ENCODE measurements around the gene PLAAT4. TPM values are rescaled to one million over a fixed set of nuclear protein-coding genes. Genes with fewer than 3 reads are reported as not detected.

The PLAAT4 gene
- total and polyA plus RNA-seq, 2 experiments from 2014 or later = 0.65 to 0.84 TPM

DNA sequence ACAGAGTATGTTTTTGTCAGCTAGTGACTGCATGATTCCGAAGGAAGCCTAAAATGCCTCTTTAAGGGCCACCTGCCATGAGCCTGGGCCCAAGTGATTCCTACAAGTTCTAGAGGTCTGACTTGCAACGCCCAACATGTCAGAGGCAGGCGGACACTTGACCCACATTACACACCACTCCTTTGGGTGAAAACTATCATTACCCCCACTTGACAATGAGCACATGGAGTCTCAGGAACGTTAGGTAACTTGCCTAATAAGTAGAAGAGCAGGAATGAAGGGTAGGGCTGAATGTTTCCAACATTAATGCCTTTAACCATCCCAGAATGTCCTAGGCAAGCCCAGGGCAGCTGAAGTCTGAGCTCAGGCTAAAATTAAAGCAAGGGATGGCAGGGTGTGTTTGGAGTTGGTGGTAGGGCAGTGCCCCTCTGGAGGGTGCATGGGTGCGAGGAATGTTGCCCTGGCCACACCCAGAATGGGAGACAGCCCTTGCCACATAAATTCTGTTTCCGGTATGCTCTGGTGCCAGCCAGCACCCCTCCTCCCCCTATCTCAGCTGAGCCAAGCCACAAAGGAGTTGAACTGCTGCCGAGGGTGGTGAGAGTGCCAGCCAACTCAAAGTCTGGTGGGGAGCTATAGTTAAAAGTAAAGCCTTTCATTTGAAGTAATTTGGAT lies 24.0 kb downstream of the PLAAT4 start:
- Histone ChIP-seq H3K4me2 (ENCODE audit: unreplicated experiment) (no peak overlapping the region), H3K9me2 (ENCODE audit: insufficient read depth) (no peaks in the 10 kb centered on the region), H3K79me2 (ENCODE audit: insufficient read depth) (no peaks in the 10 kb centered on the region), H3K4me1 (ENCODE audit: insufficient read depth) (peaks cover 5% of the 10 kb centered on the region; the same call in 1 of the 2 replicates), H3K4me3 (no peak overlapping the region), H3K27me3 (replicated peaks; ENCODE audit: insufficient read depth) (peaks cover 5% of the 10 kb centered on the region; the same call in 1 of the 2 replicates), H3F3A (ENCODE audit: insufficient read depth) (no peaks in the 10 kb centered on the region), H3K9me3 (ENCODE audit: low read depth) (no peaks in the 10 kb centered on the region), H3K9ac (no peak overlapping the region), H3K27ac (no peak overlapping the region), H3K36me3 (ENCODE audit: low read depth) (no peaks in the 10 kb centered on the region), H4K20me1 (ENCODE audit: insufficient read depth) (no peaks in the 10 kb centered on the region), H2AFZ (no peak overlapping the region)
- in situ Hi-C loops (cut with MboI) = no loop called here
- no peak for DNase-seq
- WGBS, 2 experiments (ENCODE audit: low coverage in 1 of 2, low lambda C conversion rate in 2 of 2, missing lambda C conversion rate in 2 of 2) = 37 to 47% methylated on average over 7 of the region's 7 CpGs
- TF ChIP-seq EZH2 (IDR thresholded peaks at IDR 0.05; ENCODE audit: insufficient read depth, poor library complexity, severe bottlenecking) = no peak
- TF ChIP-seq EZH2phosphoT487 (IDR thresholded peaks at IDR 0.05; ENCODE audit: insufficient read depth, low read depth) = no peak

DNA sequence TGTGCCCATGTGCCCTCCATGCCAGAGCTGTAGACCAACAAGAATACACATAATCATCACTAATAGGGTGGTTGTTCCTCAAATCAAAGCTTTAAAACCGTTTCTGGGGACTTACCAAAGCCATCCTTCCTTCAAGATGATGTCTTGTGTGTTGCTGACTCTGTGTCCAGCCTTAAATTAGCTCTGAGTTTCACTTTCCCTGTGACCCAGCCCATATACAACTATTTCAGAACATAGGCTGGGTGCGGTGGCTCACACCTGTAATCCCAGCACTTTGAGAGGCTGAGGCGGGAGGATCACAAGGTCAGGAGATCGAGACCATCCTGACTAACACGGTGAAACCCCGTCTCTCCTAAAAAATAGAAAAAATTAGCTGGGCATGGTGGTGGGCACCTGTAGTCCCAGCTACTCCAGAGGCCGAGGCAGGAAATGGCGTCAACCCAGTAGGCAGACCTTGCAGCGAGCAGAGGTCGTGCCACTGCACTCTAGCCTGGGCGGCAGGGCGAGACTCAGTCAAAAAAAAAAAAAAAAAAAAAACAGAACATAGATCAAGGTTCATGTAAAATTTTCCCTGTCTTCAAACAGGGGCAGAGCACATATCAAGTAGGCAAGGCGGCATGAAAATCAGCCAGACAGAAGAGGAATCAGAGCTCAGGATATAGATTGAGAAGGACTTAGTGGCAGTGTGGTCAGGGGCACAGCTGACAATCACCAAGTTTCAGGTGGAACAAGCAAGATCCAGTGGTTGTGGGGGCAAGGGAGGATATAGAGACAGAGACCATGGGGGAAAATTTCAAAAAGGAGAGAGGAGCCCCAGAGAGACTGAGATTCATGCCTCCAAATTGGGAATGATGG lies 26.8 kb downstream of the PLAAT4 start, which contains the start of gene PLAAT2:
Gene PLAAT2, minus strand, starts transcription at position 179 of the 855 bp plus-strand sequence. Its CDS starts 55 bp downstream, at position 124.
- in situ Hi-C loops (cut with MboI) = no loop called here
- TF ChIP-seq EZH2 (IDR thresholded peaks at IDR 0.05; ENCODE audit: insufficient read depth, poor library complexity, severe bottlenecking) (no peak), EZH2phosphoT487 (IDR thresholded peaks at IDR 0.05; ENCODE audit: insufficient read depth, low read depth) (no peak)
- Histone ChIP-seq H3K9me2 (ENCODE audit: insufficient read depth) (no peaks in the 10 kb centered on the region), H3K9me3 (ENCODE audit: low read depth) (no peaks in the 10 kb centered on the region), H3K9ac (no peak within 1 kb of the TSS), H3K4me3 (no peak within 1 kb of the TSS), H3K4me2 (ENCODE audit: unreplicated experiment) (no peak within 1 kb of the TSS), H3K4me1 (ENCODE audit: insufficient read depth) (peaks cover 16% of the 10 kb centered on the region), H3F3A (ENCODE audit: insufficient read depth) (peaks cover 13% of the 10 kb centered on the region; the same call in 1 of the 2 replicates), H3K79me2 (ENCODE audit: insufficient read depth) (no peaks in the 10 kb centered on the region), H2AFZ (no peak within 1 kb of the TSS), H3K27ac (no peak within 1 kb of the TSS), H3K36me3 (ENCODE audit: low read depth) (no peaks in the 10 kb centered on the region), H3K27me3 (replicated peaks; ENCODE audit: insufficient read depth) (0 out of 2 replicates have a peak, but pooled peaks cover 5% of the 10 kb centered on the region), H4K20me1 (ENCODE audit: insufficient read depth) (no peaks in the 10 kb centered on the region)
- DNase-seq = no peak
- WGBS, 2 experiments (ENCODE audit: low coverage in 1 of 2, low lambda C conversion rate in 2 of 2, missing lambda C conversion rate in 2 of 2) = 82 to 86% methylated on average over 12 to 13 of the region's 13 CpGs

DNA sequence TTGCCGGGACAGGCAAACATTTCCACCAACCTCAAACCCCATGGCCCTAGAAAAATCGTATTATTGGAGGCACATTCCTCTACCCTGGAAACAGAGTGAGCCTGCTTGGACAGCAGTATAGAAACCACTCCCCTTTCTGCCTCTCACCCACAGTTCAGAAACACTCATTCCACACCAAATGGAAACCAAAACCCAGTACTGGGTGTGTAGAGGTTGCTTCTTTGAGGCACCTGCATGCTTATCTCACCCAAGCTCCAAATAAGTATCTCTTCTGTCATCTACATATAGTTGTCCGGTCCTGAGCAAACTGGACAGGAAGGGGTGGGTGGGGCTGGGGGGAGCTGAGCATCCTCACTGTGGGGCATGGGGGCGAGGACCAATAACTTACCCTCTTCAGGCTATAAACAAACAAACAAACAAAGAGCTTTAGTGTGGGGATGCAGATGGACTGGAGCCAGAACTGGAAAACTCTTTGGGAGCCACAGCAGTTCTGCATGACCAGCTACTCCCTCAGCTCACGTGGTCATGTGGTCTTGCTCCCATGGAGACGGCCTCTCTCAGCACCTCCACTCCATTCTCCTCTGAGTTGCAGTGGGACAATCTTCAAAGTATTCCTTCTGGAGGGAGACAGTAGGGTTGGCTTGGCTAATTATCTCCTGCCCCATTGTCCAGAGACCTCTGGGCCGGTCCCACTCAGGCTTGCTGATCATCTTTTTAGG lies 27.6 kb downstream of the PLAAT4 start:
- Histone ChIP-seq H3K4me3 (no peak overlapping the region), H3K36me3 (ENCODE audit: low read depth) (no peaks in the 10 kb centered on the region), H3K9me2 (ENCODE audit: insufficient read depth) (no peaks in the 10 kb centered on the region), H3K4me2 (ENCODE audit: unreplicated experiment) (no peak overlapping the region), H3K9me3 (ENCODE audit: low read depth) (no peaks in the 10 kb centered on the region), H2AFZ (no peak overlapping the region), H3F3A (ENCODE audit: insufficient read depth) (peaks cover 13% of the 10 kb centered on the region; the same call in 1 of the 2 replicates), H3K27ac (no peak overlapping the region), H4K20me1 (ENCODE audit: insufficient read depth) (no peaks in the 10 kb centered on the region), H3K4me1 (ENCODE audit: insufficient read depth) (peaks cover 16% of the 10 kb centered on the region), H3K9ac (no peak overlapping the region), H3K79me2 (ENCODE audit: insufficient read depth) (no peaks in the 10 kb centered on the region), H3K27me3 (replicated peaks; ENCODE audit: insufficient read depth) (0 out of 2 replicates have a peak, but pooled peaks cover 5% of the 10 kb centered on the region)
- TF ChIP-seq EZH2phosphoT487 (IDR thresholded peaks at IDR 0.05; ENCODE audit: insufficient read depth, low read depth) (no peak), EZH2 (IDR thresholded peaks at IDR 0.05; ENCODE audit: insufficient read depth, poor library complexity, severe bottlenecking) (no peak)
- in situ Hi-C loops (cut with MboI) = no loop called here
- no peak for DNase-seq
- WGBS, 2 experiments (ENCODE audit: low coverage in 1 of 2, low lambda C conversion rate in 2 of 2, missing lambda C conversion rate in 2 of 2) = 70 to 71% methylated on average over 6 to 7 of the region's 7 CpGs

DNA sequence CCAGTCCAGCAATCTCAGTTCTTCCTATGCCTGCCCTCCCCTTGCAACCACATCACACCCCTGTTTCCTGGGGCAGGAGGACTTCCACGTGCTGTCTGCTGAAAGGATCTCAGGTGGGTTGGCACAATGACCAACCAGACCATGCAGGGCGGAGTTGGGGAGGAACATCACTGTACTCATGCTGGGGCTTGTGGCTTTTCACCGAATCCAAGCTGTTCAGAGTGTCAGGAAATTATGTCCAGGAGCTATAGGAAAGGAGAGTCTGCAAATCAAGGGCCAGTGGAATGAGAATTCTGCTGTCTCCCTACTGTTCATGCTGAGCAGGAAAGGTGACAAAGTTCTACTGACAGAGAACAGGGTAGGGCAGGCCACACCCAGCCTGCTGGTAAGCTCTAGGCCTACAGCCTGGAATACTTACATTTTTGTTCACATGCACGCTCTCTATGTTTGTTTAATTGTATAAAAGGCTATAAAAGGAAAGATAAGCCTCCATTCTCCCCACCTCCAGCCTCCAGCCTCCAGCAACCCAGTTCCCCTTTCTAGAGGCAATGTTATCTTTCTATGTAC lies 28.3 kb downstream of the PLAAT4 start:
- H3K9ac ChIP-seq = no peak overlapping the region
- TF ChIP-seq EZH2 (IDR thresholded peaks at IDR 0.05; ENCODE audit: insufficient read depth, poor library complexity, severe bottlenecking) = no peak
- no peak for TF ChIP-seq EZH2phosphoT487 (IDR thresholded peaks at IDR 0.05; ENCODE audit: insufficient read depth, low read depth)
- no peak overlapping the region for H3K27ac ChIP-seq
- H4K20me1 ChIP-seq (ENCODE audit: insufficient read depth) = no peaks in the 10 kb centered on the region
- 84 to 85% methylated on average over 4 of the region's 4 CpGs for WGBS, 2 experiments (ENCODE audit: low coverage in 1 of 2, low lambda C conversion rate in 2 of 2, missing lambda C conversion rate in 2 of 2)
- H3K27me3 ChIP-seq (replicated peaks; ENCODE audit: insufficient read depth) = 0 out of 2 replicates have a peak, but pooled peaks cover 5% of the 10 kb centered on the region
- no peak overlapping the region for H3K4me3 ChIP-seq
- H3K36me3 ChIP-seq (ENCODE audit: low read depth) = no peaks in the 10 kb centered on the region
- DNase-seq = no peak
- in situ Hi-C loops (cut with MboI) = no loop called here
- no peak overlapping the region for H2AFZ ChIP-seq
- H3K4me2 ChIP-seq (ENCODE audit: unreplicated experiment) = no peak overlapping the region
- peaks cover 13% of the 10 kb centered on the region; the same call in 1 of the 2 replicates for H3F3A ChIP-seq (ENCODE audit: insufficient read depth)
- peaks cover 16% of the 10 kb centered on the region for H3K4me1 ChIP-seq (ENCODE audit: insufficient read depth)
- H3K79me2 ChIP-seq (ENCODE audit: insufficient read depth) = no peaks in the 10 kb centered on the region
- no peaks in the 10 kb centered on the region for H3K9me3 ChIP-seq (ENCODE audit: low read depth)
- H3K9me2 ChIP-seq (ENCODE audit: insufficient read depth) = no peaks in the 10 kb centered on the region
